Measurements from ENCODE around the gene CPNE7. TPM values are rescaled to one million over a fixed set of nuclear protein-coding genes. Genes with fewer than 3 reads are reported as not detected.

The CPNE7 gene
- total RNA-seq, 4 donors from 2014 or later, result 0.44 to 1.1 TPM; not detected in 2

GRCh38 chr16:89581861-89582563, 6.5 kb downstream of the CPNE7 start:
- whole genome bisulfite sequencing, 2 donors, result 43 to 62% methylated on average over 8 of the region's 15 CpGs
- H3K9me3 ChIP-seq, result no peaks in the 10 kb centered on the region
- TF ChIP-seq CTCF (IDR thresholded peaks at IDR 0.05), result no peak
- no peak for TF ChIP-seq POLR2A (IDR thresholded peaks at IDR 0.05)
- peak; percentile 26 to 40 for DNase-seq
- intact Hi-C loops (cut with DNase I), result no loop called here
- H3K4me1 ChIP-seq, result peaks cover 0 to 17% of the 10 kb centered on the region in 2 donors
- H3K36me3 ChIP-seq, result no peaks in the 10 kb centered on the region
- peak overlapping the region in 1 of 3 donors; percentile 3 for H3K27ac ChIP-seq
- H3K4me3 ChIP-seq (replicated peaks in 1 of 3), result no peak overlapping the region
- no peaks in the 10 kb centered on the region for H3K27me3 ChIP-seq

GRCh38 chr16:89582614-89583196, 7.1 kb downstream of the CPNE7 start:
- Histone ChIP-seq H3K27me3 (no peaks in the 10 kb centered on the region), H3K36me3 (no peaks in the 10 kb centered on the region), H3K27ac (peak overlapping the region in 1 of 3 donors; percentile 3), H3K9me3 (no peaks in the 10 kb centered on the region), H3K4me3 (replicated peaks in 1 of 3) (no peak overlapping the region), H3K4me1 (peaks cover 0 to 17% of the 10 kb centered on the region in 2 donors)
- DNase-seq, result no peak
- intact Hi-C loops (cut with DNase I), result no loop called here
- TF ChIP-seq POLR2A (IDR thresholded peaks at IDR 0.05), result no peak
- no peak for TF ChIP-seq CTCF (IDR thresholded peaks at IDR 0.05)
- WGBS, 2 donors, result 92 to 99% methylated on average over 10 to 12 of the region's 19 CpGs

- H3K27me3 ChIP-seq, result no peaks in the 10 kb centered on the region
- no peak overlapping the region for H3K4me3 ChIP-seq (replicated peaks in 1 of 3)
- intact Hi-C loops (cut with DNase I), result no loop called here
- no peaks in the 10 kb centered on the region for H3K36me3 ChIP-seq
- no peak overlapping the region for H3K27ac ChIP-seq
- 93 to 97% methylated on average over 7 to 24 of the region's 36 CpGs for WGBS, 2 donors
- no peak for TF ChIP-seq CTCF (IDR thresholded peaks at IDR 0.05)
- TF ChIP-seq POLR2A (IDR thresholded peaks at IDR 0.05), result no peak
- H3K4me1 ChIP-seq, result peaks cover 0 to 17% of the 10 kb centered on the region in 2 donors
- H3K9me3 ChIP-seq, result no peaks in the 10 kb centered on the region
- no peak for DNase-seq
Observed at GRCh38 chr16:89583197-89583894, 7.8 kb downstream of the CPNE7 start.

GRCh38 chr16:89583895-89584644, 8.5 kb downstream of the CPNE7 start:
- Histone ChIP-seq H3K36me3 (no peaks in the 10 kb centered on the region), H3K4me1 (peaks cover 0 to 17% of the 10 kb centered on the region in 2 donors), H3K27ac (no peak overlapping the region), H3K4me3 (replicated peaks in 1 of 3) (no peak overlapping the region), H3K27me3 (no peaks in the 10 kb centered on the region), H3K9me3 (no peaks in the 10 kb centered on the region)
- DNase-seq, result no peak
- WGBS, 2 donors, result 77 to 93% methylated on average over 18 to 39 of the region's 49 CpGs
- no peak for TF ChIP-seq POLR2A (IDR thresholded peaks at IDR 0.05)
- no peak for TF ChIP-seq CTCF (IDR thresholded peaks at IDR 0.05)
- intact Hi-C loops (cut with DNase I), result no loop called here
